Measurements from ENCODE around the gene GJA1. TPM values are rescaled to one million over a fixed set of nuclear protein-coding genes. Genes with fewer than 3 reads are reported as not detected.

The GJA1 gene
- total RNA-seq, 1 experiment from 2014 or later = 15.2 TPM

DNA sequence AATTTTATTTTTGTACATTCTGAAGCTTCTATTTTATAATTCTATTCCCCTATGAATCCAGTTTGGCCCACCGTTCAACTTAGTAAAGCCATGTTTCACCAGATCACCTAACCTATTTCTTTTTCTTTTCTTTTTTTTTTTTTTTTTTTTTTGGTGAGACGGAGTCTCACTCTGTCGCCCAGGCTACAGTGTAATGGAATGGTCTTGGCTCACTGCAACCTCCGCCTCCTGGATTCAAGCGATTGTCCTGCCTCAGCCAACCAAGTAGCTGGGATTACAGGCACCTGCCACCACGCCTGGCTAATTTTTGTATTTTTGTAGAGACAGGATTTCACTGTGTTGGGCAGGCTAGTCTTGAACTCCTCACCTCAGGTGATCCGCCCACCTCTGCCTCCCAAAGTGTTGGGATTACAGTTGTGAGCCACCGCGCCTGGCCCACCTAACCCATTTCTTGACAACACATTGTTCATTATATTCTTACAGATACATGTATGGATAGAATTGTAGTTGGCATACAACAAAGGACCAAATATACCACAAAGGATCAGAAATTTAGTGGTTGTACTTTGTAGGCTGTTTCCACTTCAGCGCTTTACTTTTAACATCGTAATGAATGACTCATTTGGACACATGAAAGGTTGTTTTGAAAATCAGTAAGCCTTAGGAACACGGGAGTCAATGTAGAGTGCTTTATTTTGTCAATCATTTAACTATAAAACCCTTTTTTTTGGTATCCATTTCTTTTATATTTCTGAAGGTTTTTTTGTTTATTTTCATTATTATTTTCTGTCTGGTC lies 63.2 kb downstream of the GJA1 start:
- H2AFZ ChIP-seq (ENCODE audit: low read length) = no peak overlapping the region
- no peaks in the 10 kb centered on the region for H3K79me2 ChIP-seq (ENCODE audit: low read length)
- H3K27ac ChIP-seq (ENCODE audit: low read length) = no peak overlapping the region
- TF ChIP-seq, protein P1, sequence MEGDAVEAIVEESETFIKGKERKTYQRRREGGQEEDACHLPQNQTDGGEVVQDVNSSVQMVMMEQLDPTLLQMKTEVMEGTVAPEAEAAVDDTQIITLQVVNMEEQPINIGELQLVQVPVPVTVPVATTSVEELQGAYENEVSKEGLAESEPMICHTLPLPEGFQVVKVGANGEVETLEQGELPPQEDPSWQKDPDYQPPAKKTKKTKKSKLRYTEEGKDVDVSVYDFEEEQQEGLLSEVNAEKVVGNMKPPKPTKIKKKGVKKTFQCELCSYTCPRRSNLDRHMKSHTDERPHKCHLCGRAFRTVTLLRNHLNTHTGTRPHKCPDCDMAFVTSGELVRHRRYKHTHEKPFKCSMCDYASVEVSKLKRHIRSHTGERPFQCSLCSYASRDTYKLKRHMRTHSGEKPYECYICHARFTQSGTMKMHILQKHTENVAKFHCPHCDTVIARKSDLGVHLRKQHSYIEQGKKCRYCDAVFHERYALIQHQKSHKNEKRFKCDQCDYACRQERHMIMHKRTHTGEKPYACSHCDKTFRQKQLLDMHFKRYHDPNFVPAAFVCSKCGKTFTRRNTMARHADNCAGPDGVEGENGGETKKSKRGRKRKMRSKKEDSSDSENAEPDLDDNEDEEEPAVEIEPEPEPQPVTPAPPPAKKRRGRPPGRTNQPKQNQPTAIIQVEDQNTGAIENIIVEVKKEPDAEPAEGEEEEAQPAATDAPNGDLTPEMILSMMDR (conservative IDR thresholded peaks at IDR 0.05; ENCODE audit: low read depth, low read length) = no peak
- TF ChIP-seq EZH2phosphoT487 (IDR thresholded peaks at IDR 0.05; ENCODE audit: borderline replicate concordance, low read length) = no peak
- no peak for TF ChIP-seq EZH2 (IDR thresholded peaks at IDR 0.05; ENCODE audit: low read length, unreplicated experiment)
- ATAC-seq (no peak), DNase-seq (peak; percentile 18)
- no peaks in the 10 kb centered on the region for H3K36me3 ChIP-seq (ENCODE audit: low read depth, low read length)
- ChIA-PET POLR2A (ENCODE audit: unreplicated experiment) (no interaction called here), CTCF (no interaction called here)
- BruUV-seq (replicated peaks) = no TSS peak
- H3K4me3 ChIP-seq (ENCODE audit: low read length) = no peak overlapping the region
- no peak overlapping the region for H3K9ac ChIP-seq (ENCODE audit: low read length)
- H3K27me3 ChIP-seq (ENCODE audit: low read length) = no peaks in the 10 kb centered on the region
- H3K4me2 ChIP-seq (ENCODE audit: low read length) = no peak overlapping the region
- intact Hi-C loops (cut with micrococcal nuclease) = no loop called here
- no peaks in the 10 kb centered on the region for H3K9me2 ChIP-seq (replicated peaks; ENCODE audit: low read length)
- H3K4me1 ChIP-seq (ENCODE audit: insufficient read depth, low read length) = peaks cover 5% of the 10 kb centered on the region
- H3F3A ChIP-seq (ENCODE audit: low read length, unreplicated experiment) = no peaks in the 10 kb centered on the region
- H4K20me1 ChIP-seq (ENCODE audit: low read length) = no peaks in the 10 kb centered on the region
- no peaks in the 10 kb centered on the region for H3K9me3 ChIP-seq (ENCODE audit: low read length)

Other genes starting within 250 kb of the GJA1 start
- 2.7 and 5.4 TPM in 2 replicates for gene TBC1D32, start 101.2 kb upstream of the GJA1 start, total RNA-seq (2014; rRNA removed)

Data from PC-3 (cell line).